BLaER1 treated with 17β-estradiol and CSF1 and Interleukin-3, amounts not matched to agents 10 nM and 100 nM (cell line): Measurements from ENCODE around the gene FSHR.

Source experiments
- H3K27ac ChIP-seq, 11 experiments: shearing (Covaris generic); formaldehyde crosslinking; 2 replicates each; pipeline ENCODE4 v1.8.1; 2022
- H3K27me3 ChIP-seq, 11 experiments: shearing (Covaris generic); formaldehyde crosslinking; 2 replicates each; pipeline ENCODE4 v1.8.1; 2022
- H3K36me3 ChIP-seq, 11 experiments: shearing (Covaris generic); formaldehyde crosslinking; 2 replicates each; pipeline ENCODE4 v1.8.1; 2022
- H3K4me1 ChIP-seq, 10 experiments: shearing (Covaris generic); formaldehyde crosslinking; 2 replicates each; pipeline ENCODE4 v1.8.1; 2022
- H3K4me2 ChIP-seq, 11 experiments: shearing (Covaris generic); formaldehyde crosslinking; 2 replicates each; pipeline ENCODE4 v1.8.1; 2022
- H3K4me3 ChIP-seq, 10 experiments: shearing (Covaris generic); formaldehyde crosslinking; 2 replicates each; pipeline ENCODE4 v1.8.1; 2022
- H3K9ac ChIP-seq, 11 experiments: shearing (Covaris generic); formaldehyde crosslinking; 2 replicates each; pipeline ENCODE4 v1.8.1; 2022
- H3K9me3 ChIP-seq, 11 experiments: shearing (Covaris generic); formaldehyde crosslinking; replicated peaks in 1 of 11; 2 replicates each; pipeline ENCODE4 v1.8.1; 2022
- H4K20me1 ChIP-seq, 11 experiments: shearing (Covaris generic); formaldehyde crosslinking; 2 replicates each; pipeline ENCODE4 v1.8.1; 2022
- Cebpa-rat ChIP-seq, 11 experiments: shearing (Covaris generic); IDR thresholded peaks; 2 replicates each; pipeline ENCODE4 v1.8.1; 2022

FSHR gene

DNA sequence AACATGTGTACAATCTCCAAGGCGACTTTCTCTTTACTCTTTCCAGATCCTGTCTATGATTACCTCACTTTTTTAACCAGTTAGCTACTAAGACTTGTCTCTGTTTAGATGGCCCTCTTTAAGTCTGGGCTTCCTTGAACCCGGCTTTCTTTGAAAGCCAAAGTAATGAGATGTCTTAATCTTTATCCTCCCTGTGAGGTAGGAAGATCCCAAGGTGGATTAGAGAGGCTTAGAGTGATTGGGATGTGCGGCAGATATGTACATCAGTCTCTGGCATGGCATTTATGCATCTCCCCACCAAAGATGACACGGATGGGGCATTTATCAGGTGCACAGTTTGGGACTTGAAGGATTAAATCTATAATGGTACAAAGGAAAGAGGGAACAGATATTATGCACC, 186.3 kb downstream of the FSHR start:
- no peaks in the 10 kb centered on the region for H3K36me3 ChIP-seq
- no peak for TF ChIP-seq Cebpa-rat (IDR thresholded peaks at IDR 0.05)
- no peak overlapping the region for H3K4me3 ChIP-seq
- no peak overlapping the region for H3K9ac ChIP-seq
- no peaks in the 10 kb centered on the region for H3K4me1 ChIP-seq
- no peaks in the 10 kb centered on the region for H4K20me1 ChIP-seq
- H3K9me3 ChIP-seq = no peaks in the 10 kb centered on the region
- H3K27ac ChIP-seq = no peak overlapping the region
- no peaks in the 10 kb centered on the region for H3K27me3 ChIP-seq
- no peak overlapping the region for H3K4me2 ChIP-seq

DNA sequence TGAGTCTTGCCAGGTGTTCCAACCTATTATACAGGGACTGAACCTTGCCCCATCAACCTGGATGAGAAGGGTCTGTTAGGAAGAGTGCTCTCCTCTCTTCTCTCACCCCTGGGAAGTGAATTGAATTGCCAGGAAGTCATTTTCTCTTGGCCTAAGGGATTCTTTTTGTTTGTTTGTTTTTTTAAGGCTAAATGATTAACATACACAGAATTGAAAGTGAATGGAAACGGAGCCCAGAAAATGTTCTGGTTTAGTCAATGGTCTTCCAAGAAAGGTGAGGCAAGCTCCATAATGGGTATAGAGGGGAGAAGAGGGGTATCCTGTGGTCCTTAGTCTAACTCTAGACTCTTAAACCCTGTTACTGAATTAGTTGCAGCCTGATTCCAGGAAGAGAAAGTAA, 189.1 kb downstream of the FSHR start:
- H3K4me1 ChIP-seq = no peaks in the 10 kb centered on the region
- H3K9ac ChIP-seq = no peak overlapping the region
- no peaks in the 10 kb centered on the region for H3K9me3 ChIP-seq
- no peaks in the 10 kb centered on the region for H3K36me3 ChIP-seq
- no peaks in the 10 kb centered on the region for H4K20me1 ChIP-seq
- no peaks in the 10 kb centered on the region for H3K27me3 ChIP-seq
- no peak overlapping the region for H3K27ac ChIP-seq
- H3K4me2 ChIP-seq = no peak overlapping the region
- H3K4me3 ChIP-seq = no peak overlapping the region
- TF ChIP-seq Cebpa-rat (IDR thresholded peaks at IDR 0.05) = no peak

DNA sequence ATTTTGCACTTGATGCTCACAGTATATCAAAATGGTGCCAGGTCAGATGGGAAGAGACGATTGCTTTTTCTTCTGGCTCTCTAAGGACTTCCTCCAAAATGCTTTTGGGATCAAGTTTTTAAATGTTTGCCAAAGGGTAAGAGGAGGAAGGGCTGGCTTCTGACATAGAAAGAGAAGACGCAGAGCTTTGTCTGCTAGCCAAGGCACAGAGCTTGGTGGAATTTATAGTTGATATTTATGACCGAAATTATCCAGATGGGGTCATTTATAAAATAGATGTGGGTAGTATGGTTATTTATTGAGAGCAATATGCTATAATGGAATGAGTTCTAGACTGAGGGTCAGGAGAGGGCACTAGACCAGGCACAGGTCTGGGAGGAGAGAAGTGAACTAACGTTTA, 193.3 kb downstream of the FSHR start:
- Histone ChIP-seq H3K9ac (no peak overlapping the region), H3K4me1 (no peaks in the 10 kb centered on the region), H3K27ac (no peak overlapping the region), H3K9me3 (no peaks in the 10 kb centered on the region), H4K20me1 (no peaks in the 10 kb centered on the region), H3K27me3 (no peaks in the 10 kb centered on the region), H3K4me3 (no peak overlapping the region), H3K4me2 (no peak overlapping the region), H3K36me3 (no peaks in the 10 kb centered on the region)
- no peak for TF ChIP-seq Cebpa-rat (IDR thresholded peaks at IDR 0.05)

- H3K4me3 ChIP-seq = no peak overlapping the region
- H3K27ac ChIP-seq = no peak overlapping the region
- H3K36me3 ChIP-seq = no peaks in the 10 kb centered on the region
- no peaks in the 10 kb centered on the region for H4K20me1 ChIP-seq
- peak overlapping the region in 4 of 11 experiments; percentile 10 to 20 (median 18); a peak in 4 of 22 replicates for H3K4me2 ChIP-seq
- H3K9me3 ChIP-seq = no peaks in the 10 kb centered on the region
- TF ChIP-seq Cebpa-rat (IDR thresholded peaks at IDR 0.05) = no peak
- H3K27me3 ChIP-seq = no peaks in the 10 kb centered on the region
- H3K9ac ChIP-seq = no peak overlapping the region
- peaks cover 0 to 8% (median 0%) of the 10 kb centered on the region in 10 experiments; a peak in 2 of 20 replicates for H3K4me1 ChIP-seq
Measured at GRCh38 chr2:48954935-48955334, 199.4 kb downstream of the FSHR start.

DNA sequence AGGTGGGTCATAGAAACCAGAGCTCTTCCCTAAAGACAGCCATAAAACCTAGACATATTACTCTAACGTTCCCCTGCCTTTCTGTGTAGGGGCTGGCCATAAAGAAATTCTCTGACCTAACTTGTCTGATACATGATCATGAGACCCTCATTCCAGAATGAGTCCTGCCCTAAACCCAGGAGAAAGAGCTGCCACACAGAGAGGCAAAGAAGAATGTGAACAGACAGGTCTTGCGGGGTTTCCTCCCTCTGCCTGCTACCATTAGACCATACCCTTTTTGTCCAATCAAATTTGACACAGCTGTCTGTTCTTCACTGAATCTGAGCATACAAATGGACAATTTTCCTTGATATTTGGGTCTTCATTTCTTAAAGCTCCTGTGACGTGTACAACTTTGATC, 200.0 kb downstream of the FSHR start:
- Histone ChIP-seq H3K27me3 (no peaks in the 10 kb centered on the region), H3K4me3 (no peak overlapping the region), H3K4me2 (no peak overlapping the region), H3K27ac (no peak overlapping the region), H3K9ac (no peak overlapping the region), H3K4me1 (peaks cover 0 to 8% (median 0%) of the 10 kb centered on the region in 10 experiments; a peak in 2 of 20 replicates), H4K20me1 (no peaks in the 10 kb centered on the region), H3K36me3 (no peaks in the 10 kb centered on the region), H3K9me3 (no peaks in the 10 kb centered on the region)
- TF ChIP-seq Cebpa-rat (IDR thresholded peaks at IDR 0.05) = no peak

DNA sequence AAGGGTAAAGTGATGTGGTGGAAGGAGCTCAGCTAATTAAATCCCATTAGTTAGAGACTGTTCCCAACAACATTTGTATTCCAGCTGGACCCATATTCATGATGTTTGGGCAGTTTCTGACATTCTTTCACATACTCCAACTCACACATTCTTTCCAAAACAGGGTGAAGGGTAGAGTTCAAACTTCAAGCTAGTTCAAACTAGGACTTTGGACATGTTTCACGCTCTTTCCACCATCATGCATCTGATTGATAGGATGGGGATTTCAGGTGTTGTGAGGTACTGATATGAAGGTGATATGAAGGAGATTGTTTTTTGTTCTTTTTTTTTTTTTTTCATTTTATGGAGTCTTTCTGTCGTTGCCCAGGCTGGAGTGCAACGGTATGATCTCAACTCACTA, 201.7 kb downstream of the FSHR start:
- no peaks in the 10 kb centered on the region for H3K36me3 ChIP-seq
- H3K4me2 ChIP-seq = no peak overlapping the region
- no peaks in the 10 kb centered on the region for H3K27me3 ChIP-seq
- H4K20me1 ChIP-seq = no peaks in the 10 kb centered on the region
- H3K27ac ChIP-seq = no peak overlapping the region
- H3K9me3 ChIP-seq = no peaks in the 10 kb centered on the region
- TF ChIP-seq Cebpa-rat (IDR thresholded peaks at IDR 0.05) = no peak
- no peak overlapping the region for H3K9ac ChIP-seq
- no peak overlapping the region for H3K4me3 ChIP-seq
- peaks cover 0 to 8% (median 0%) of the 10 kb centered on the region in 10 experiments; a peak in 2 of 20 replicates for H3K4me1 ChIP-seq

- no peak overlapping the region for H3K27ac ChIP-seq
- no peaks in the 10 kb centered on the region for H3K9me3 ChIP-seq
- H3K4me1 ChIP-seq = peaks cover 0 to 8% (median 0%) of the 10 kb centered on the region in 10 experiments; a peak in 2 of 20 replicates
- H3K9ac ChIP-seq = no peak overlapping the region
- TF ChIP-seq Cebpa-rat (IDR thresholded peaks at IDR 0.05) = no peak
- no peaks in the 10 kb centered on the region for H3K36me3 ChIP-seq
- no peak overlapping the region for H3K4me3 ChIP-seq
- no peaks in the 10 kb centered on the region for H4K20me1 ChIP-seq
- H3K27me3 ChIP-seq = no peaks in the 10 kb centered on the region
- no peak overlapping the region for H3K4me2 ChIP-seq
Measured at GRCh38 chr2:48952143-48952542, 202.2 kb downstream of the FSHR start.

GRCh38 chr2:48948400-48949125, 205.8 kb downstream of the FSHR start:
- H3K27ac ChIP-seq = no peak overlapping the region
- no peak for TF ChIP-seq Cebpa-rat (IDR thresholded peaks at IDR 0.05)
- 0 out of 20 replicates have a peak, but pooled peaks cover 0 to 4% (median 0%) of the 10 kb centered on the region in 10 experiments for H3K4me1 ChIP-seq
- H4K20me1 ChIP-seq = no peaks in the 10 kb centered on the region
- no peak overlapping the region for H3K4me3 ChIP-seq
- no peaks in the 10 kb centered on the region for H3K36me3 ChIP-seq
- H3K4me2 ChIP-seq = no peak overlapping the region
- no peaks in the 10 kb centered on the region for H3K27me3 ChIP-seq
- H3K9me3 ChIP-seq = no peaks in the 10 kb centered on the region
- no peak overlapping the region for H3K9ac ChIP-seq

DNA sequence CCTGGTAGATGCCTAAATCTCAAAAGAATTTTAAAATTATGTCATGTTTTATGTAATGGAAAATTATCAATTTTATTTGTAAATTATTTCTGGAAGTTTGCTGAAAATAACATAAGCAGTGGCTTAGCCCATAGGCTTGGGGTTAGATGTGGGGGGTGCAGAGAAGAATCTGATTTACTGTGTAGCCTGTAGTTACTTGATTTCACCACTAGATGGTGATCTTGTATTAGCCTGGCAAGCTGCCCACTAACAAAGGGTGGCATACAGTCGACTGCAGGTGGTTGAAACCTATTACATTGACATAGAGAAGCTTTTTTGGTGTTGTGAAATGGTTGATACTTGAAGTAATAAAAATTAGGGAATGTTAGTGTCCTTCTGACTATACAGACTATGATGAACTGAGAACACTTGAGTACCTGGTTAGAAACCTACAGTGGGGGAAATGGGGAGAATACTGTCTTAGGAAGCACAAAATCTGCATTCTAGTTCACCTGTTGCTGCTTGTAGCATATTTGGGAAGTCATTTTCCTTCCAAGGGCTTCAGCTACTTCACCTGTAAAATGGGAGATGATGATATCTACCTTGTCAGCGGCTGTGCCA, 207.8 kb downstream of the FSHR start:
- TF ChIP-seq Cebpa-rat (IDR thresholded peaks at IDR 0.05) = no peak

DNA sequence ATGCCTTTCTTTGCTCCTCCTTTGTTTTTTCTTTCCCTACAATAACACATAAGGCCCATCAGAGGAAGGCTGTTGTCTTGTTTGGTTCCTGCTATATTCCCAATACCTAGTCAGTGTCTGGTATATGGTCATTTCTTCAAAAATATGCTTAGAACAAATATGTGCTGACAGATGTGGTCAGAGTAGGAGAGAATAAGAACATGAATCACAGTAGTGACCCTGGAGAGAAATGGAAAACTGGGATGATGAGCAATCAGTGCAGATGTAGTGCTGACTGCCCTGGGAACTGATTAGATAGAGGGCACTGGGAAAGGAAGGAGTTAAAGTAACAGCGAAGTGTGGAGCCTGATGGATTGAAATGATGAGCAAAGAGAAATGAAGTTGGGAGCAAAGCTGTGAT, 209.4 kb downstream of the FSHR start:
- H4K20me1 ChIP-seq = no peaks in the 10 kb centered on the region
- no peaks in the 10 kb centered on the region for H3K9me3 ChIP-seq
- H3K27ac ChIP-seq = no peak overlapping the region
- H3K4me3 ChIP-seq = no peak overlapping the region
- peaks cover 20 to 25% (median 21%) of the 10 kb centered on the region in 10 experiments for H3K4me1 ChIP-seq
- no peaks in the 10 kb centered on the region for H3K27me3 ChIP-seq
- H3K36me3 ChIP-seq = no peaks in the 10 kb centered on the region
- no peak overlapping the region for H3K4me2 ChIP-seq
- TF ChIP-seq Cebpa-rat (IDR thresholded peaks at IDR 0.05) = no peak
- H3K9ac ChIP-seq = no peak overlapping the region

More for the DNA sequence above, 207.8 kb downstream of the FSHR start:
- Histone ChIP-seq H3K4me3 (no peak overlapping the region), H3K9ac (no peak overlapping the region), H3K9me3 (no peaks in the 10 kb centered on the region), H3K4me2 (no peak overlapping the region), H3K4me1 (peaks cover 4 to 9% (median 8%) of the 10 kb centered on the region in 10 experiments; a peak in 19 of 20 replicates), H3K36me3 (no peaks in the 10 kb centered on the region), H4K20me1 (no peaks in the 10 kb centered on the region), H3K27me3 (no peaks in the 10 kb centered on the region), H3K27ac (no peak overlapping the region)
